HG03103 (cell line): ENCODE data around the gene RACK1.
A peak's percentile ranks its signal among the peaks of the same experiment; 100 is the strongest.

Source experiments
- ATAC-seq: cut with Tn5 transposase; IDR thresholded peaks from one replicate; pipeline ENCODE4 v1.9.1; 2021; ENCODE audit warnings: low read depth; ENCODE audit not compliant: unreplicated experiment

Gene RACK1

DNA sequence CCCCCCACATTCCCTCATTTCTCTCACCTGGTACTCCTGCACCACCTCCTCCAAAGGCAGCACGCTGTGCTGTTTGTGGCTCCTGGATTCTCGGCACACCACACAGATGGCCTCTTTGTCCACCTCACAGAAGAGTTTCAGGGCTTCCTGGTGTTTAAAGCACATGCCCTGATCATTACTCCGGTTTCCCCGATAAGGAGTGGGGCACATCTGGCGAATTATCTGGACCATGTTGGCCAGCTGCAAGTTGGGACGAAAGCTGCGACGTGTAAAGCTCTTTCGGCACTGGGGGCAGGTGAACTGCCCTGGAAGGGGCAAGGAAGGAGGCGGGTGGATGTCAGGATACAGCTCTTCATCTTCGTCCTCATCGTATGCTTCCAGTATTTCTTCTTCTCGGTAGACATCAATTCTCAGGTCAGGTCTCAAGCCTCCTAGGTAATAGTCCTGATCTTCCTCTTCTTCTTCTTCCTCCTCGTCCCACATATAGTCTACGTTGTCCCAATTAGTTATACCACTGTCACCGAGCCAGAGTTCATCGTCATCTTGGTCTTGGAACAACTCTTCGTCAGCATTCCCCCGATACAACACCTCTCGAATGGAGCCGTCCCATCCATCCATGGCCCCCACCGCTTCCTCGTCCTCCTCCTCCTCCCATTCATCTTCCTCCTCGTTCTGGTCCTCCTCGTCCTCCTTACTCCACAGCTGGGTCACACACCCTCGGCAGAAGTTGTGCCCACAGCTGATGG is 16.4 kb upstream of the RACK1 start:
- no peak for ATAC-seq

- ATAC-seq: no peak
Observed at GRCh38 chr5:181259283-181259682, 15.6 kb upstream of the RACK1 start.

DNA sequence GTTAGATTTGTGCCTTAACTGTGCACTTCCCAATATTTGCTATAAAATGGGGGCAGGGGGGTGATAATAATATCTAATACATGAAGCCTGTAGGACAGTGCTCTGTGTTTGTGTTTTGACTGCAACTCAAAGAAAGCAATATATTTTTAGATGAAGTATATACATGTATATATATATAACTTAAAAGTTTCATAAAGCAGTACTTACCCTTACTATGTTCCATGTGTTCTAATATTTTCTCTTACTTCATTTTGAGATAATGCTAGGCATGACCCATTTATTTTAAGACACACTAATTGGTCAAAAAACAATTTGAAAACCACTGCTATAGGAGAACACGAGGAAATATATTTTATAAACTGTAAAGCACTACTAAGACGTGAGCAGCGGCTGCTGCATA is 14.9 kb upstream of the RACK1 start:
- ATAC-seq: no peak

- ATAC-seq: no peak
Observed at GRCh38 chr5:181255836-181256578, 12.3 kb upstream of the RACK1 start.

DNA sequence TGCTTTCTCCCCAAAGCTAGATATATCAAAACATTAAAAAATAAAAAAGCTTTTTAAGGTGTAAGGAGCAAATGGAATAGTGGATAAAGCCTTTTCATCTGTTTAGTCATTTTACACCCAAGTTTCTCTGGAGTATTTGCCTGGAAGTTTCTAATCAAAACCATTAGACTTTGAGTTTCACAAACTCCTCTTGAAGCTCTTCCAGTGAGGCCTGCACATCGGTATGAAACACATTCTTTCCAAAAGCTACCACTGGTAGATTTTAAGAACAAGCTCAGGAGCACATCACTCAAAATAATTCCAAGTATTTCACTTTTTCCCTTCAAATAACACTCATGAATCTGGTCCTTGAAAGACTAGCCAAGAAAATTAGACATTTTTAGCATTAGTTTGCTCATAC is 11.6 kb upstream of the RACK1 start:
- no peak for ATAC-seq

DNA sequence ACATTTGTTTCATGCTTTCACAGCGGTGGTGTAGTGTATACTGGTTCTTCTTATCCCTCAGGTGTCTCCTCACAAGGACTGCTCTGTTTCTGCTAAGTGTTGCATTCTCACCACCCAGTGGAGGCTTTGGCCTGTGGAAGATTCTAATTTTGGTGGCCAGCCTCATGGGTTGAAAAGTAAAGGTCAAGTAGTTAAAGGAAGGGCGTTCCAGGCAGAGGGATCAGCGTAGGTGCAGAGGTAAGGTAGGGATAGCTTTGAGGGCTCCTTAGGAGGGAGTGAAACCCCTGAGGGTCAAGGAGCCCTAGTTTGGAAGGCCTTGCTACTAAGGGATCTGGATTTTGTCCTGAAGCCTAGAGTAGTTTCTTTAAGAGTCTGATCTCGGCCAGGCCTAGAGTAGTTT is 4.6 kb upstream of the RACK1 start:
- ATAC-seq: no peak

- ATAC-seq: peak; percentile 46
Observed at GRCh38 chr5:181246276-181247049, 2.8 kb upstream of the RACK1 start.

GRCh38 chr5:181245427-181246275 is 1.9 kb upstream of the RACK1 start:
- peak; percentile 4 for ATAC-seq

- no peak for ATAC-seq
Observed at GRCh38 chr5:181243018-181243563, 615 bp downstream of the RACK1 start.

- no peak for ATAC-seq
Observed at GRCh38 chr5:181242031-181242451, 1.7 kb downstream of the RACK1 start.

DNA sequence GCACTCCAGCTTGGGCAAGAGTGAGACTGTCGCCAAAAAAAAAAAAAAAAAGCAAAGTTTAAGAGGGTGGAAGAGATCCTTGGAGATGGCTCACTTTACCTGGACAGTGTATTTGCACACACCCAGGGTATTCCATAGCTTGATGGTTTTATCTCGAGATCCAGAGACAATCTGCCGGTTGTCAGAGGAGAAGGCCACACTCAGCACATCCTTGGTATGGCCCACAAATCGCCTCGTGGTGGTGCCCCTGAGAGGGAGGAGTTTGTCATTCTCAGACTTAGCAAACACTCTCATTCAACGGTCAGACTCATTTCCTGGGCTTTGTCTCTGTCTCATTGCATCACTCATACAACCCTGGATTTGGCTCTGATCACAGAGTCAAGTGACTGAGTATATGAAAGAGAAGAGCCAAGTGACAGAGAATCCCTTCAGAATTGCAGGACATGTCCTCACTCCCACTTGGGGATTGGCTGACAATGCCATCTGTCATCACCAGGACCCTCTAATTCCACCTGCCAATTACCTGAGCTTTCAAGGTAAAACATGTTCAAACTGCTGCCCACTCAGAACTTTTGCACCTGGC is 2.2 kb downstream of the RACK1 start:
- ATAC-seq: no peak

DNA sequence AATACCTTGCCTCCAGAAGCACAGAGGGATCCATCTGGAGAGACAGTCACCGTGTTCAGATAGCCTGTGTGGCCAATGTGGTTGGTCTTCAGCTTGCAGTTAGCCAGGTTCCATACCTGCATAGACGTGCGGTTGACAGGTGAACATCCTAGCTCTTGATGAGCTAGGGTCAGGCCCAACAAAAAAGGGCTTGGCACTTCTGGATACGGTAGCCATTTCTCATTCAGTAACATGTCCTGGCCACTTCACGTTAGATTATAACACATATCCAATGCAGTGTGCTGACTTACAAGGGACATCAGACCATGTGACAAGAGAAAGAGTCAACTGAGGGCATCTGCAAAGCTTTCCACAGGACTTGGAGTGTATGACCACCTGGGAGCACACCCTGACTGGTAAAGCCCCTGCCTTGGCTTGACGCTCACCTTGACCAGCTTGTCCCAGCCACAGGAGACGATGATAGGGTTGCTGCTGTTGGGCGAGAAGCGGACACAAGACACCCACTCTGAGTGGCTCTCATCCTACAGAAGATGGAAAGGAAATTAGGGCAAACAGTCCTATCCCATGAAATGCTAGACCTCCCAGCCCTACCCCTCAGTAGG is 4.5 kb downstream of the RACK1 start:
- ATAC-seq: no peak

- ATAC-seq: no peak
Observed at GRCh38 chr5:181237729-181238385, 5.8 kb downstream of the RACK1 start.

GRCh38 chr5:181236954-181237641 is 6.6 kb downstream of the RACK1 start:
- no peak for ATAC-seq

GRCh38 chr5:181236471-181236870 is 7.2 kb downstream of the RACK1 start:
- ATAC-seq: no peak

DNA sequence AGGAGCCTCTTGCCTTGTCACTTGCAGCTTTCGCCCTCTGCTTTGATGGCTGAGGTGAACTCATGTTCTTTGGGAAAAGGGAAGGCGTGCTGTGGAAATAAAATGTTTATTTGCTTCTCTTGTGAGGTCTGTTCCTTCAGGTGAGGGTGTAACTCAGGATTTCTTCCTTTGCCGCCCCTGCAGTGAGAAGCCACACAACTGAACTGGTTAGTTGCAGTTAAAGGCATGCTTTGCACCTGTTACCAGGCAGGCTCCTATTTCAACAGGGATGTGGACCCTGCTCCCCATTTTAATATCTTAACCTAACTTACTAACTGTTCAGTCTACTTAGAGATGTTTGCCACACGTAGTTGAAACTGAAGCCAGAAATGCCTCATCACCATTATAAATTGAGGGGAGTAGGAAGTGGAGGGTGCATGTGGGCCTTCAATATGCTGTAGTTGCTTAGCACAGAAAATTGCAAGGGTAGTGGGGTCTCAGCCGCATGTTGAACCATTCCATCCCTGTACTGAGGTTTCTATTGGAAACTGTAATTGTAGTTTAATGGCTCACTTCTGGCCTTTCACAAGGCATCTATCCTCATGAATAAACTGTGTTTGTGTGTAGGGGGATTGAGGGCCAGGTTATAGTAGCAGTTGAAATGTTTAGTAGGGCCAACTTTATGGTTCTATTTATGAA is 7.9 kb downstream of the RACK1 start:
- no peak for ATAC-seq

DNA sequence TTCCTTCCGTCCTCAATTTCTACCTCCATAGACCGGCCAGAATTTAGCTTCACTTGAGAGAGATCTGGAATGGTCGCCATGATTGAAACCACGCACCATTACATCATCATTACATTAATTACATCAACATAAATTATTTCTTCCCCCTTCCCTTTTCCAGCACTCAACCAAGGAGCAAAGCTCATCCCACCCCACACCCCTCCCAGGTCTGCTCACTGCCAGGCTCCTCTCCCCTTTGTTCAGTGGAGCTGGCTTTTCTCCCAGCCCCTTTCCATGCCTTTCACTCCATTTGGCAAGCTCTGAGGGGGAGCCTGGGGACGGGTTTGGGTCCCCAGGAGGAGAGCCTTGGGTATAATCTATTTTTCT is 8.4 kb downstream of the RACK1 start:
- ATAC-seq: no peak
